ENCODE data around the gene ALDH3B1.
A peak's percentile ranks its signal among the peaks of the same experiment; 100 is the strongest.

The ALDH3B1 gene

DNA sequence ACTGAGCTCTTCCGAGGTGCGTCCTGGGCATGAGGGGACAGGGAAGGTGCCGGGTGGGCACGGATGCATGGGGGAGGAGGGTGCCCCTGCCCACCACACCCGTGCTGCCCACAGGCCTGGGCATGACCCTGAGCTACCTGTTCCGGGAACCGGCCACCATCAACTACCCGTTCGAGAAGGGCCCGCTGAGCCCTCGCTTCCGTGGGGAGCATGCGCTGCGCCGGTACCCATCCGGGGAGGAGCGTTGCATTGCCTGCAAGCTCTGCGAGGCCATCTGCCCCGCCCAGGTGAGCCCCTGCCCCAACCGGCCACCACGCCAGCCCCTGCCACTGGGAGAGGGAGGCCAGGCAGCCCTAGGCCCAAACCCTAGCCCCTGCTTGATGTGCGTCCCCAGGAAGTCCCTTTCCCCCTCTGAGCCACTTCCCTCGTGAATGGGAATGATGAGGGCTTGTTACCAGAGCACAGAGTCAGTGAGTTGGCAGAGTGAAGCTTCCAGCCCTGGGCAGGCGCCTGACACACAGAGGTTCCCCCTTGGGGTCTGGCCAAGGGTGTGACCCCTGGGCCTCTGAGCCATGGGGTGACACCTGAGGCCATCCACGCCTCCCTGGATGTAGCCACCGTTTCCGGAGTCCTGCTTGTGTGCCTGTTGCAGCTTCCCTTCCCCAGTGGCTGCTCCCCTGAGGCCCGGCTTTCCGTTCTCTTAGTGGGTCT is 23.0 kb downstream of the ALDH3B1 start:
- DNase-seq = no peak

DNA sequence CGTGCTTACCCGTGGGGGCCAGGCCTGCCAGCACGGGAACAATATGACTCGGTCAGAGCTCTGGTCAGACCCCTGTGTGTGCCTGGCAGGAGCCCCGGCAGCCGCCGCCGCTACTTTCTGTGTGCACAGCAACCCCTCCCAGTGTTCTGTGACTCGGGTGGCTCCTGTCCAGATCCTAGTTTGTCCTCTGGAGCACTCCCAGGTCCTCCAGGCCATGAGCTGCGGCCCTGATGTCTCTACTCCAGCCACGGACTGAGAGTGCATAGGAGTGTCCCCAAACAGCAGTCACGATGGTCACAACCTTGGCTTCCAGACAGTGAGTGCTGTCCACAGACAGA is 23.6 kb downstream of the ALDH3B1 start:
- no peak for DNase-seq

- DNase-seq = no peak
Observed at GRCh38 chr11:68035266-68035876, 25.2 kb downstream of the ALDH3B1 start.

- no peak for DNase-seq
Observed at GRCh38 chr11:68036141-68036716, 26.1 kb downstream of the ALDH3B1 start.

- no peak for DNase-seq
Observed at GRCh38 chr11:68036717-68037239, 26.7 kb downstream of the ALDH3B1 start.

GRCh38 chr11:68037411-68038225 is 27.5 kb downstream of the ALDH3B1 start:
- DNase-seq = no peak

- DNase-seq = no peak
Observed at GRCh38 chr11:68038226-68038717, 28.1 kb downstream of the ALDH3B1 start.

DNA sequence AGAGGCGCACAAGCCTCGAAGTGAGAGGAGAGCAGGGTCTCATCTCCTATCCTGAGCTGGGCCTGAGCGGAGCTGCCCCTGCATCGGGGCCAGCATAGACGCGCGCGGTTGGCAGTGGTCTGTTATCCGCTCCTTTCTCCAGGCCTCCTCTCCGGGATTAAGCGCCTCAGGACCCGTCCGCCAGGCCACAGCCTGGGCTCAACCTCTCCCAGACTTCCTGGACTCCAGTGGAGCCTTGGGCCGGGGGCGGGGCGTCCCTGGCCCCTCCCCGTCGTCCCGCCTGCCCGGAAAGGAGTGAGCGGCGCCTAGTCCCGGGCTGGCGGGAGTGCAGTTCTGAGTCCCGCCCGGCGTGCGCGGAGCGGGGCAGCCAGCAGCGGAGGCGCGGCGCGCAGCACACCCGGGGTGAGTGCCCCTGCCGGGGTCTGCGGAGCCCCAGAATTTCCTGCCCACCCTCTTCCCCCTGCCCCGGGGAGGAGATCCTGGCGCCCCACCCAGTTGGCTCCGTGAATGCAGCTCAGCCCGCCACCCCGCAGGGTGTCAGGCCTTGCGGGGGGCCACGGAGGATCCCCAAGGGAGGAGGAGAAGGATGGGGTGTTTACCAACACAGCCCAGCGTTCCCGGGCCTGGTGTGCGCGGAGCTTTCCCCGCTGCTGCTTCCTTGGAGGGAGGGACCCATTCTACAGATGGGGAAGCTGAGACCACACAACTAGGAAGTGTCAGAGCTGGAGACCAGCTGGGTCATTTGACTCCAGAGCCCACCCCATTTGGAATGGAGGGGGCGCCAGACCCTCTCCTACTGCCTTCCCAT is 28.8 kb downstream of the ALDH3B1 start, which contains the start of gene TCIRG1:
Gene TCIRG1 (plus strand): TSS at position 308 of the 808 bp plus-strand sequence. CDS start 2,247 bp downstream, outside the sequence.
- no peak for DNase-seq

- no peak for DNase-seq
Observed at GRCh38 chr11:68039526-68040086, 29.5 kb downstream of the ALDH3B1 start.

DNA sequence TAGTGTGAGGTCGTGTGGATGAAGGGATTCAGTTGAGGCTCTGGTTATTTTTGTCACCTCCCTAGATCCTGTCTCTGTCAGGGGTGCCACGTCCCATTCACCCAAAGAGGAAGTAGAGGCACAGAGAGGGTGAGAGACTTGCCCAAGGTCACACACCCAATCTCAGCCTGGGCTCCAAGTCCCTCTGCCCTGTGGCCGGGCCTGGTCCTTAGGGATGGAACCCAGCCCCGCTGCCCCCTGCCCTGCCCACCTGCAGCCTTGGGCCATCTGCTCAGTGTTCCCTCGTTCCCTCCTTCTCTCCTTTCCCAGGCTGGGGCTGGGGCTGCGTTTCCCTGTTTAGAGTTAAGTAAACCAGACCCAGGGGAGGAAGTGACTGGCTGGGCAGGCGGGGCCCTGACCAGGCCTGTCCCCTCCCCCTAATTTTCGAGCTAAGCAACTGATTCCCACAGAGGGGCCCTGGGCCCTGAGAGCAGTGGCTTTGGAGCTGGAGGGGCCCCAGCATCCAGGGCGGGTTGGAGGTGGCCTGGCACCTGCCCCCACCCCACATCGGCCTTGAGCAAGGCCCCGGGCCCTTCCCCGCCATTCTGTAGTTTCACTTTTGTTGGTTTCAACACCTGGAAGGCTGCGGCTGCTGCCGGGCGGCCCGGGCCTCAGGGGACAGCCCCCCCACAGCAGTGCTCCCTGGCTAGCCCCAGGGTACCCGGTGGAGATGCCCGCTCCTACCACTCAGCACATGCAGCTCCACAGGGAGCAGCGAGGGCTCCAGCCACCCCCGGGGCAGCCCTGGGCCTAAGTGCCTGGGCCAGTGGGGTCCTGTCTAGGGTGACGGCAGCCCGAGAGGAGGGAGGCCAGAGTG is 30.2 kb downstream of the ALDH3B1 start:
- DNase-seq = peak; percentile 41

GRCh38 chr11:68040957-68041591 is 30.9 kb downstream of the ALDH3B1 start:
- DNase-seq = no peak

DNA sequence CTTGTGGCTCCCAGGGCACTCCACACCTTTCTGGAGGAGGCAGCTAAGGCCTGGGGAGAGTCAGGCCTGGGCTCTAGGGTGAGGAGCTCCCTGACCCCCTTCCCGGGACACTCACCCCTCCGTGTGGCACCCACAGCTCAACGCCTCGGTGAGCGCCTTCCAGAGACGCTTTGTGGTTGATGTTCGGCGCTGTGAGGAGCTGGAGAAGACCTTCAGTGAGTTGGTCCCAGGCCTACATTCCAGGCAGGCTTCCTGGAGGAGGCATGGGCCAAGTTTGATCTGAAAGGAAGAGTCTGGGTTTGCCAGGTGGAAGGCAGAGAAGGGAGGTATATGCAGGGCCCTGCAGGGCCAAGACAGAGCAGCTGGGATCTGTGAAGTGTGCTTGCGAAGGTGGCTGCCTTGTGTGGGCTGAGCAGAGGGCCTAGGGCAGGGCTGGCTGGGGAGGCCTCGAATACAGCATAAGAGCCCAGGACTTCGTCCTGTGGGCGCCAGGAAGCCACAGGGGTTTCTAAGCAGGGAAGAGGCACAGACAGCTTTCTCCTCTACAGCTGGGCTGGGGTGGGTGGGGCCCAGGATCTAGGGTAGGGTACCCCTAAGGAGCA is 31.6 kb downstream of the ALDH3B1 start:
- no peak for DNase-seq

DNA sequence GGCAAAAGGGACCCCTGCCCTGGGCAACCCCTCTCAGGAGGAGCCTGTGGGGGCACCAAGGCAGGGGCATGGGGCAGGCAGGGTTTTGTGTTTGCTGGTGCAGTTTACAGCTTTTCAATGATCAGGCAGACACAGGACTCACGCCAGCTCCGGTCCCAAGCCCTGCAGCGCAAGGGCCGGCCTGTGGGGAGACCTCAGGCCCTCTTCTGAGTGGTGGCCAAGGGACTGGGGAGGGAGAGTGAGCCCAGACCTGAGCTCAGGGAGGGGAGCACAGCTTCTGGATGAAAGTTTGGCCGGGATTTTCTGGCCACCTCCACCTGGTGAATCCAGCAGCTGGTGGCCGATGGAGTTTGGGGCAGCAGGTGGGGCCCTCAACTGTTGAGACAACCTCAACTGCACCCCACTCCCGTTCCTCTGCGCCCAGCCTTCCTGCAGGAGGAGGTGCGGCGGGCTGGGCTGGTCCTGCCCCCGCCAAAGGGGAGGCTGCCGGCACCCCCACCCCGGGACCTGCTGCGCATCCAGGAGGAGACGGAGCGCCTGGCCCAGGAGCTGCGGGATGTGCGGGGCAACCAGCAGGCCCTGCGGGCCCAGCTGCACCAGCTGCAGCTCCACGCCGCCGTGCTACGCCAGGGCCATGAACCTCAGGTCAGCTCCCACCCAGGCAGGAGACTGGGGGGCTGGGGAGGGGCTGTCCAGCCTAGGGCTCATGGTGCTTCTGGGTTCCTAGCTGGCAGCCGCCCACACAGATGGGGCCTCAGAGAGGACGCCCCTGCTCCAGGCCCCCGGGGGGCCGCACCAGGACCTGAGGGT is 32.3 kb downstream of the ALDH3B1 start:
- DNase-seq = no peak

DNA sequence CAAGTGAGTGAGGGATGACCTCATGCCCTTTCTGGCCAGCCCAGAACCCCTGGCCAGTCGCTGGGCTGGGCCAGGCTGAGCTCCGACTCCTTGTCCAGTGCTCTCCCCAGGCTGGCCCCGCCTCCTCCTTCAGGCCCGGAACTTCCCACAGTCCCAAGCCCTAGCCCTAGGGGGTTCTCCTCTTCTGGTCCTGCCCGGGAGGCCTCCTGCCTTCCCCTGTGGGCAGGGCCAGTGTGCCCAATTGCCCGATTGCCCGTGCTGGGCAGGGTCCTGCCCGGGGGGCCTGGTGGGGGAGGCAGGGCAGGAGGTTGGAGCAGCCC is 32.9 kb downstream of the ALDH3B1 start:
- DNase-seq = no peak

- DNase-seq = peak; percentile 15
Observed at GRCh38 chr11:68043349-68044144, 33.4 kb downstream of the ALDH3B1 start.

- peak; percentile 51 for DNase-seq
Observed at GRCh38 chr11:68044145-68044813, 34.2 kb downstream of the ALDH3B1 start.

- DNase-seq = no peak
Observed at GRCh38 chr11:68044898-68045351, 34.8 kb downstream of the ALDH3B1 start.
